ENCODE measurements around the gene ITPRID2. TPM values are rescaled to one million over a fixed set of nuclear protein-coding genes. Genes with fewer than 3 reads are reported as not detected.

The ITPRID2 gene
- total and polyA plus RNA-seq, 2 of the 8 experiments (the other 6 are each of a cell fraction or from before 2014, with no cell fraction given), result 1.9 to 12.6 TPM

DNA sequence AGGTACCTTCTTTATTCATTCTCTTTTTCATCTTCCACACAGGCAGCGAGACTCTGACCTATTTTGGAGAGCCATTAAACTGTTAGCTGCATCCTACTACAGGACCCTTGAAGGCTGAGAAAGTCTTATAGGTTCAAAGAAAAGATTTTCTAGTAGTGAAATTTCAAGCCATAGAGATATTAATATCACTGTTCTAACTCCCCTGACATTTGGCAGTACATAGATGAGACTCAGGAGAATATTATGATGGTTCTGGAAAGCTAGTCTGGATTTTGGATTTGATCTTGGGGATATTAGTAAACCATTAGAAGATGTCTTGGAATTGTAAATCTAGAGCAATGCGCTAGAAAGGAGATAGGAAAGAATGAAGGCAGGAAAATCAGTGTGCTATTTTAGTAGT, 1.3 kb upstream of the ITPRID2 start (continued):
- TF ChIP-seq CHD7 (IDR thresholded peaks at IDR 0.05; ENCODE audit: insufficient replicate concordance, low read length) (no peak), CTBP2 (IDR thresholded peaks at IDR 0.05; ENCODE audit: borderline replicate concordance, insufficient read depth, insufficient read length, low read length) (no peak), KDM1A (IDR thresholded peaks at IDR 0.05; ENCODE audit: borderline replicate concordance, low read length) (no peak), GTF2F1 (IDR thresholded peaks at IDR 0.05; ENCODE audit: borderline replicate concordance, low read depth, low read length) (no peak), CHD1 (IDR thresholded peaks at IDR 0.05; ENCODE audit: low read depth, low read length) (no peak), EP300 (IDR thresholded peaks at IDR 0.05; ENCODE audit: borderline replicate concordance in 1 of 2, low read depth in 2 of 2, low read length in 2 of 2) (no peak), GABPA (IDR thresholded peaks at IDR 0.05; ENCODE audit: borderline replicate concordance, insufficient read depth, low read length) (no peak), BRCA1 (IDR thresholded peaks at IDR 0.05; ENCODE audit: low read depth, low read length) (no peak), TBP (IDR thresholded peaks at IDR 0.05; ENCODE audit: low read depth, low read length) (no peak), PHF8 (conservative IDR thresholded peaks at IDR 0.05; ENCODE audit: low read depth, low read length) (no peak)

Data from H1 (cell line).